ENCODE results near the gene PRXL2B.

Gene PRXL2B

DNA sequence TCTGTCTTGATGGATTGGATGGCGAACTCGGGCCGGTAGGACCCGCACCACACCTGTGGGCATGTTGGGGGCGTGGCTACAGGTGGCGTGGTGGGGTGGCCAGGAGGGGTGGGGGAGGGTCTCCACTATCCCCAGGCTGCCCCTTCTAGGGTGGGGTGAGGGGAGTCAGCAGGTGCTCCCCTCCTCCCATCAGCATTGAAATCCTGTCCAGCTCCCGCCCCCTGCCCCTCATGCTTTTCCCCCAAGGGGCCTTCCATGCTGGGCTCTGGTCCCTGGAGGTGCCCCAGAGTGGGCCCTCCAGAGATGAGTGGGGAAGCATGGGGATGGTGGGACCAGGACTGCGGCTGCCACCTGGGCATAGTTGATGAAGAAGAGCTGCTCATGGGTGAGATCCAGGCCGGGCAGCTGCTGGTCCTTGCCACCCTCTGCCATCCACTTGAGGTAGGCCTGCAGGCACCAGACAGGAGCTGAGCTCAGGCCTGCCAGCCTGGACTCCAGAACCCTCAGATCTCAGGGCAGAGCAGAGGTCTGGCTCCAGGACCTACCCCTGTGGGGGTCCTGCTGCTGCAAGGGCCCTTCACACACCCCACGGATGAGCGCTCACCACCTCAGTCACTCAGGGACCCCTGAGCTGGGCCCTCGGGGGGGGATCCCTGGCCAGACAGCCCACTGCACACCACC lies 5.1 kb downstream of the PRXL2B start:
- no peak overlapping the region for H3K4me3 ChIP-seq (ENCODE audit: low read depth in 1 of 5, low read length in 5 of 5)
- no peak overlapping the region for H3K9ac ChIP-seq (ENCODE audit: low read length in 5 of 5)

DNA sequence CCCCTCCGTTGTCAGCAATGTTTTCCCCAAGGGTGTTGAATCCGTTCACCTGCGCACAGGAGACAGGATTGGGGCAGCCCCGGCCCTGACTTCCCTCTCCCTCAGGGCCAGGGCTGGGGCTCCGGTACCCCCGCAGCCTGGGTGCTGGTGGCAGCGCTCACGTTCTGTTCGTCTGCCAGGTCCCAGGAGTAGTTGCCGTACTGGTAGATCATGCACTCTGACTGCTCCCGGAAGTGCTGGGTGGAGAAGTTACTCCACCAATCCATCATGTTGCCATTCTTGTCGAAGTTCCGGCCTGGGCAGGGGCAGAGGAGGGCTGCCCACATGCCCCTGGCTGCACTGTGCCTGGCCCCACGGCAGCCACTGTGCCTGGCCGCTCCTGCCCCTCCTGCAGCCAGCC lies 6.1 kb downstream of the PRXL2B start:
- no peak overlapping the region for H3K27ac ChIP-seq (ENCODE audit: low read depth, low read length)
- H3K4me3 ChIP-seq (ENCODE audit: low read depth in 1 of 5, low read length in 5 of 5) = peak overlapping the region in 2 of 5 donors; percentile 59 to 60
- peaks cover 0 to 27% (median 22%) of the 10 kb centered on the region in 5 donors for H3K4me1 ChIP-seq (ENCODE audit: control insufficient read depth in 5 of 5, insufficient read depth in 5 of 5, low read length in 5 of 5)
- peaks cover 0 to 17% (median 8%) of the 10 kb centered on the region in 5 donors for H3K36me3 ChIP-seq (ENCODE audit: control insufficient read depth in 5 of 5, insufficient read depth in 5 of 5, low read length in 5 of 5)
- H3K27me3 ChIP-seq (ENCODE audit: control insufficient read depth in 5 of 5, insufficient read depth in 4 of 5, low read length in 5 of 5) = peaks cover 3 to 23% (median 19%) of the 10 kb centered on the region in 5 donors
- H3K9ac ChIP-seq (ENCODE audit: low read length in 5 of 5) = peak overlapping the region in 2 of 5 donors; percentile 19 to 58
- no peaks in the 10 kb centered on the region for H3K9me3 ChIP-seq (ENCODE audit: control insufficient read depth in 5 of 5, low read length in 5 of 5)

More for the DNA sequence above, 5.1 kb downstream of the PRXL2B start:
- Histone ChIP-seq H3K9me3 (ENCODE audit: control insufficient read depth in 5 of 5, low read length in 5 of 5) (no peaks in the 10 kb centered on the region), H3K36me3 (ENCODE audit: control insufficient read depth in 5 of 5, insufficient read depth in 5 of 5, low read length in 5 of 5) (peaks cover 0 to 17% (median 8%) of the 10 kb centered on the region in 5 donors), H3K27ac (ENCODE audit: low read depth, low read length) (no peak overlapping the region), H3K27me3 (ENCODE audit: control insufficient read depth in 5 of 5, insufficient read depth in 4 of 5, low read length in 5 of 5) (peaks cover 0 to 23% (median 15%) of the 10 kb centered on the region in 5 donors), H3K4me1 (ENCODE audit: control insufficient read depth in 5 of 5, insufficient read depth in 5 of 5, low read length in 5 of 5) (peaks cover 0 to 34% (median 30%) of the 10 kb centered on the region in 5 donors)

DNA sequence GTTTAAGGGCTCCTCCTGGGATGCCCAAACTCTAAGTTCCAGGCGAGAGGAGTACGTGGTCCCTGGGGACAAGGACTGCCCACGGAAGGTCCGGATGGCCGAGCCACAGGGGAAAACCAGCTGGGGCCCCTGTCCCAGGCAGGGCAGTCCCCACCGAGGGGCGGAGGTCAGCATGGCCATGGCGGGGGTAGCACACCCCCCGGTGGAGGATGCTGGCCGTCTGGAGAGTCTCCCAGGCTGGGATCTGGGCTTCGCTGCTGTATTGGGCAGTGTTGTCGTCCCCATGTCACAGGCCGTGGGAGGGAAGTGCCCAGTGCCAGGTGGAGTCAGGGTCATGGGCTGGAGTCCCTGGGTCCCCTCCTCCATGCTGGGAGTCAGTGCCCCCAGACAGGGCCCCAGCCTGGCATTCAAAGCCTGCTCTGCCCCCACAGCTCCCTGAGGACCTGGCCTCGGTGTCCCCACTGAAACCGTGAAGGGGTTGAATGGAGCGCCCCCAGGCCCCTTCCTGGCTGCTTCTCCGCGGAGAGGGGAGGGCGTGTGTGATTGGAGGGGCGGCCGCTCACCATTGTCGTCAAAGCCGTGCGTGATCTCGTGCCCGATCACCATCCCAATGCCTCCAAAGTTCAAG lies 6.8 kb downstream of the PRXL2B start:
- Histone ChIP-seq H3K27ac (ENCODE audit: low read depth, low read length) (no peak overlapping the region), H3K4me1 (ENCODE audit: control insufficient read depth in 5 of 5, insufficient read depth in 5 of 5, low read length in 5 of 5) (peaks cover 0 to 23% (median 18%) of the 10 kb centered on the region in 5 donors), H3K9me3 (ENCODE audit: control insufficient read depth in 5 of 5, low read length in 5 of 5) (peaks cover 0 to 5% (median 1%) of the 10 kb centered on the region in 5 donors), H3K36me3 (ENCODE audit: control insufficient read depth in 5 of 5, insufficient read depth in 5 of 5, low read length in 5 of 5) (peaks cover 0 to 17% (median 8%) of the 10 kb centered on the region in 5 donors), H3K9ac (ENCODE audit: low read length in 5 of 5) (peak overlapping the region in 3 of 5 donors; percentile 19 to 58 (median 20)), H3K27me3 (ENCODE audit: control insufficient read depth in 5 of 5, insufficient read depth in 4 of 5, low read length in 5 of 5) (peaks cover 3 to 23% (median 19%) of the 10 kb centered on the region in 5 donors), H3K4me3 (ENCODE audit: low read depth in 1 of 5, low read length in 5 of 5) (peak overlapping the region in 3 of 5 donors; percentile 47 to 60 (median 59))

- Histone ChIP-seq H3K9ac (ENCODE audit: low read length in 5 of 5) (peak overlapping the region in 3 of 5 donors; percentile 1 to 58 (median 20)), H3K9me3 (ENCODE audit: control insufficient read depth in 5 of 5, low read length in 5 of 5) (peaks cover 0 to 12% (median 7%) of the 10 kb centered on the region in 5 donors)
These were observed 7.5 kb downstream of the PRXL2B start for GRCh38 chr1:2594001-2594640.

DNA sequence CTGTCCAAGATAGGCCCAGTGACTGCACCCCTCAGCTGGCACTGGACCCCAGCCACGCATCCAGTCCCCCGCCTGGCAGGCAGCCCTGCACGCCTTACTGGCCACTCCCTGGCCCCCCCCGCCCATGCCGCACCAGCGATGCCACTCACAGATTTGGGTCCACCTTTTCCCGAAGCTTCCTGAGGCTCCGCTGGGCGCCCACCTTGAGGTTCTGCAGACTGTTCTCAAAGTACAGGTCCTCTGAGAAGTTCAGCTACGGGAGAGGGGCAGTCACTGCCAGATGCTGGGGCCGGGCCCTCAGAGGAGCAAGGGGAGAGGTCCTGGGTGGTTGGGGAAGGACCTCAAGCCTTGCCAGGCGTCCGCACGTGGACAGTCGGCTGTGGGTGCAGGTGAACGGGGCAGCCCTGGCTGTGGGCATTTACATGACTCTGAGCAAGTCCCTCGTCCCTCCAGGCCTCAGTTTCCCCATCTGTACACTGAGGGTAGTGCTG lies 8.1 kb downstream of the PRXL2B start:
- Histone ChIP-seq H3K27me3 (ENCODE audit: control insufficient read depth in 5 of 5, insufficient read depth in 4 of 5, low read length in 5 of 5) (peaks cover 3 to 23% (median 19%) of the 10 kb centered on the region in 5 donors), H3K9me3 (ENCODE audit: control insufficient read depth in 5 of 5, low read length in 5 of 5) (peaks cover 0 to 12% (median 7%) of the 10 kb centered on the region in 5 donors), H3K36me3 (ENCODE audit: control insufficient read depth in 5 of 5, insufficient read depth in 5 of 5, low read length in 5 of 5) (peaks cover 0 to 6% (median under 1%) of the 10 kb centered on the region in 5 donors), H3K9ac (ENCODE audit: low read length in 5 of 5) (no peak overlapping the region), H3K4me3 (ENCODE audit: low read depth in 1 of 5, low read length in 5 of 5) (peak overlapping the region in 2 of 5 donors; percentile 59 to 60), H3K27ac (ENCODE audit: low read depth, low read length) (no peak overlapping the region), H3K4me1 (ENCODE audit: control insufficient read depth in 5 of 5, insufficient read depth in 5 of 5, low read length in 5 of 5) (peaks cover 0 to 23% (median 18%) of the 10 kb centered on the region in 5 donors)

More at GRCh38 chr1:2594001-2594640, 7.5 kb downstream of the PRXL2B start:
- H3K27ac ChIP-seq (ENCODE audit: low read depth, low read length) = no peak overlapping the region
- H3K4me1 ChIP-seq (ENCODE audit: control insufficient read depth in 5 of 5, insufficient read depth in 5 of 5, low read length in 5 of 5) = peaks cover 0 to 23% (median 18%) of the 10 kb centered on the region in 5 donors
- H3K36me3 ChIP-seq (ENCODE audit: control insufficient read depth in 5 of 5, insufficient read depth in 5 of 5, low read length in 5 of 5) = peaks cover 0 to 12% (median 3%) of the 10 kb centered on the region in 5 donors
- H3K27me3 ChIP-seq (ENCODE audit: control insufficient read depth in 5 of 5, insufficient read depth in 4 of 5, low read length in 5 of 5) = peaks cover 3 to 23% (median 19%) of the 10 kb centered on the region in 5 donors
- peak overlapping the region in 4 of 5 donors; percentile 17 to 60 (median 53) for H3K4me3 ChIP-seq (ENCODE audit: low read depth in 1 of 5, low read length in 5 of 5)

- H3K9ac ChIP-seq (ENCODE audit: low read length in 5 of 5) = no peak overlapping the region
- H3K27ac ChIP-seq (ENCODE audit: low read depth, low read length) = no peak overlapping the region
- no peak overlapping the region for H3K4me3 ChIP-seq (ENCODE audit: low read depth in 1 of 5, low read length in 5 of 5)
- H3K4me1 ChIP-seq (ENCODE audit: control insufficient read depth in 5 of 5, insufficient read depth in 5 of 5, low read length in 5 of 5) = peaks cover 0 to 23% (median 18%) of the 10 kb centered on the region in 5 donors
- H3K36me3 ChIP-seq (ENCODE audit: control insufficient read depth in 5 of 5, insufficient read depth in 5 of 5, low read length in 5 of 5) = peaks cover 0 to 3% (median 0%) of the 10 kb centered on the region in 5 donors
- H3K9me3 ChIP-seq (ENCODE audit: control insufficient read depth in 5 of 5, low read length in 5 of 5) = peaks cover 0 to 12% (median 7%) of the 10 kb centered on the region in 5 donors
- peaks cover 3 to 23% (median 19%) of the 10 kb centered on the region in 5 donors for H3K27me3 ChIP-seq (ENCODE audit: control insufficient read depth in 5 of 5, insufficient read depth in 4 of 5, low read length in 5 of 5)
These were observed 8.8 kb downstream of the PRXL2B start for GRCh38 chr1:2595261-2595811.

DNA sequence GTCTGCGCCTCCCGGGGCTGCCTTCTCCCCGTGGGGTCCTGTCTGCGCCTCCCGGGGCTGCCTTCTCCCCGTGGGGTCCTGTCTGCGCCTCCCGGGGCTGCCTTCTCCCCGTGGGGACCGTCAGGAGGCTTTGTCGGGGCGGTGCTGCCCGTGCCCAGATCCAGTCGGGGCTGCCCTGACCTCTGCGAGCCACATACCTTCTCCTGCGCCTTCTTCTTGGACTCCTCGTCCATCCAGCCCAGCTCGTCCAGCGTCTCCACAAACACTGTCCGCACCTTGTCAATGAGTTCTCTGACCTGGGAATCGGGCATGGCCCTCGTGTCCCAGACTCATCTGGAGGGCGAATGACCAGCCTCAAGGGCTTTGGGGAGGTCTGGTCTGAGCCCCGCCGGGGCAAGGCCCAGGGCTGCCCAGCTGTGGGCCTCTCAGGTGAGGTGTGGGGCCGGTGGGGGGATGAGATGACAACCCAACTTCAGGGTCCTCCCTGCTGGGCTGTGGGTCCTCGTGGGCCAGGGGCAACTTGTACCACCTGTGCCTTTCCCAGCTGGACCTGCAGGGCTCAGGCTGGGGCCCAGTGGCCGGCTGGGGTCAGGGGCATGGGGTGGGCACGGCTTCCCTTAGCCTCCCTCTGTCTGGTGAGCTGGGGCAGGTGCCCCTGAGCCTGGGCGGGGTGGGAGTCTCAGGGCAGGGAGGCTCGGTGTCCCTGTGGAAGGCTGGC lies 9.4 kb downstream of the PRXL2B start:
- Histone ChIP-seq H3K9me3 (ENCODE audit: control insufficient read depth in 5 of 5, low read length in 5 of 5) (peaks cover 0 to 12% (median 7%) of the 10 kb centered on the region in 5 donors), H3K27me3 (ENCODE audit: control insufficient read depth in 5 of 5, insufficient read depth in 4 of 5, low read length in 5 of 5) (peaks cover 3 to 23% (median 19%) of the 10 kb centered on the region in 5 donors), H3K4me3 (ENCODE audit: low read depth in 1 of 5, low read length in 5 of 5) (no peak overlapping the region), H3K4me1 (ENCODE audit: control insufficient read depth in 5 of 5, insufficient read depth in 5 of 5, low read length in 5 of 5) (peaks cover 0 to 23% (median 18%) of the 10 kb centered on the region in 5 donors), H3K9ac (ENCODE audit: low read length in 5 of 5) (no peak overlapping the region), H3K27ac (ENCODE audit: low read depth, low read length) (no peak overlapping the region), H3K36me3 (ENCODE audit: control insufficient read depth in 5 of 5, insufficient read depth in 5 of 5, low read length in 5 of 5) (no peaks in the 10 kb centered on the region)

- no peak overlapping the region for H3K27ac ChIP-seq (ENCODE audit: low read depth, low read length)
- H3K4me1 ChIP-seq (ENCODE audit: control insufficient read depth in 5 of 5, insufficient read depth in 5 of 5, low read length in 5 of 5) = peaks cover 0 to 23% (median 18%) of the 10 kb centered on the region in 5 donors
- peaks cover 0 to 12% (median 7%) of the 10 kb centered on the region in 5 donors for H3K9me3 ChIP-seq (ENCODE audit: control insufficient read depth in 5 of 5, low read length in 5 of 5)
- H3K27me3 ChIP-seq (ENCODE audit: control insufficient read depth in 5 of 5, insufficient read depth in 4 of 5, low read length in 5 of 5) = peaks cover 3 to 22% (median 19%) of the 10 kb centered on the region in 5 donors
- no peaks in the 10 kb centered on the region for H3K36me3 ChIP-seq (ENCODE audit: control insufficient read depth in 5 of 5, insufficient read depth in 5 of 5, low read length in 5 of 5)
- H3K4me3 ChIP-seq (ENCODE audit: low read depth in 1 of 5, low read length in 5 of 5) = no peak overlapping the region
- H3K9ac ChIP-seq (ENCODE audit: low read length in 5 of 5) = no peak overlapping the region
These were observed 10.2 kb downstream of the PRXL2B start for GRCh38 chr1:2596530-2597333.

Data from subcutaneous abdominal adipose tissue (tissue), 5 donors.